Smooth muscle cell (in vitro differentiated cells): ENCODE results near the gene USP16. TPM values are rescaled to one million over a fixed set of nuclear protein-coding genes. Genes with fewer than 3 reads are reported as not detected.
A peak's percentile ranks its signal among the peaks of the same experiment; 100 is the strongest.
"Not testable (repeated sequence)": the region's sequence is repeated elsewhere in the genome, so short reads cannot be mapped to it uniquely, and the experiment has no call there.

ENCODE experiments used
- DNase-seq: peaks from one replicate; lab custom pipeline; 2025; ENCODE audit not compliant: unreplicated experiment; lab: John Stamatoyannopoulos, UW
- H2AFZ ChIP-seq: fragments of 200-600 bp; sonication (generic); 2 replicates; pipeline ENCODE4 v1.6.0; 2016; ENCODE audit warnings: antibody characterized with exemption, low read depth, mild to moderate bottlenecking
- H3F3A ChIP-seq: fragments of 200-600 bp; sonication (generic); 2 replicates; pipeline ENCODE4 v1.6.0; 2017; ENCODE audit warnings: antibody characterized with exemption, low read depth
- H3K27ac ChIP-seq: fragments of 200-600 bp; sonication (generic); 2 replicates; pipeline ENCODE4 v1.5.1; 2016; ENCODE audit warnings: low read depth, mild to moderate bottlenecking
- H3K27me3 ChIP-seq: fragments of 200-600 bp; sonication (generic); 2 replicates; pipeline ENCODE4 v1.6.1; 2016; ENCODE audit warnings: low read depth, mild to moderate bottlenecking
- H3K36me3 ChIP-seq: fragments of 200-600 bp; sonication (generic); 2 replicates; pipeline ENCODE4 v1.5.1; 2016; ENCODE audit warnings: low read depth
- H3K4me1 ChIP-seq: fragments of 200-600 bp; sonication (generic); 2 replicates; pipeline ENCODE4 v1.5.1; 2016; ENCODE audit warnings: low read depth
- H3K4me2 ChIP-seq: fragments of 200-600 bp; sonication (generic); 2 replicates; pipeline ENCODE4 v1.6.0; 2016; ENCODE audit warnings: mild to moderate bottlenecking
- H3K4me3 ChIP-seq: fragments of 200-600 bp; sonication (generic); 2 replicates; pipeline ENCODE4 v1.5.1; 2016; ENCODE audit warnings: mild to moderate bottlenecking
- H3K79me2 ChIP-seq: fragments of 200-600 bp; sonication (generic); 2 replicates; pipeline ENCODE4 v1.6.0; 2016; ENCODE audit warnings: low read depth, mild to moderate bottlenecking
- H3K9ac ChIP-seq: fragments of 200-600 bp; sonication (generic); 2 replicates; pipeline ENCODE4 v1.6.0; 2016; ENCODE audit warnings: low read depth
- H3K9me3 ChIP-seq: fragments of 200-600 bp; sonication (generic); replicated peaks from 2 replicates; pipeline ENCODE4 v1.5.1; 2016; ENCODE audit warnings: low read depth
- H4K20me1 ChIP-seq: fragments of 200-600 bp; sonication (generic); 2 replicates; pipeline ENCODE4 v1.6.0; 2016; ENCODE audit warnings: low read depth
- WGBS: methylation state at CpG from one replicate; pipeline ENCODE4 v1.1.7; 2016; ENCODE audit warnings: low lambda C conversion rate; 5-methylcytosine and 5-hydroxymethylcytosine counted together
- polyA plus RNA-seq: library from polyadenylated mRNA; unstranded; fragments of >200 nt; fragmentation: Nextera tagmentation; extraction: Ambion mirVana; gene quantifications from 2 replicates; pipeline ENCODE4 v1.2.1, GENCODE V29; 2016
- total RNA-seq: library from RNA; depleted of rRNA; stranded (reverse); fragments of >200 nt; gene quantifications from 2 replicates; pipeline ENCODE4 v1.2.3, GENCODE V29; 2014
- TF ChIP-seq, protein P1 (sequence below): fragments of 200-600 bp; sonication (generic); IDR thresholded peaks from 2 replicates; pipeline ENCODE4 v1.5.1; 2017; ENCODE audit warnings: borderline replicate concordance, mild to moderate bottlenecking, antibody characterized with exemption; ENCODE audit not compliant: insufficient read depth, poor library complexity, severe bottlenecking

Gene USP16
- total and polyA plus RNA-seq, 2 experiments from 2014 or later, result 25.9 to 37.0 TPM

- Histone ChIP-seq H3F3A (no peaks in the 10 kb centered on the region), H3K79me2 (peaks cover 16% of the 10 kb centered on the region), H3K9me3 (no peaks in the 10 kb centered on the region), H3K27ac (no peak overlapping the region), H3K4me1 (no peaks in the 10 kb centered on the region), H3K9ac (no peak overlapping the region), H3K4me2 (no peak overlapping the region), H3K4me3 (no peak overlapping the region), H3K27me3 (no peaks in the 10 kb centered on the region), H4K20me1 (peaks cover 4% of the 10 kb centered on the region), H3K36me3 (peaks cover 16% of the 10 kb centered on the region), H2AFZ (no peak overlapping the region)
- DNase-seq, result no peak
- TF ChIP-seq, protein P1, sequence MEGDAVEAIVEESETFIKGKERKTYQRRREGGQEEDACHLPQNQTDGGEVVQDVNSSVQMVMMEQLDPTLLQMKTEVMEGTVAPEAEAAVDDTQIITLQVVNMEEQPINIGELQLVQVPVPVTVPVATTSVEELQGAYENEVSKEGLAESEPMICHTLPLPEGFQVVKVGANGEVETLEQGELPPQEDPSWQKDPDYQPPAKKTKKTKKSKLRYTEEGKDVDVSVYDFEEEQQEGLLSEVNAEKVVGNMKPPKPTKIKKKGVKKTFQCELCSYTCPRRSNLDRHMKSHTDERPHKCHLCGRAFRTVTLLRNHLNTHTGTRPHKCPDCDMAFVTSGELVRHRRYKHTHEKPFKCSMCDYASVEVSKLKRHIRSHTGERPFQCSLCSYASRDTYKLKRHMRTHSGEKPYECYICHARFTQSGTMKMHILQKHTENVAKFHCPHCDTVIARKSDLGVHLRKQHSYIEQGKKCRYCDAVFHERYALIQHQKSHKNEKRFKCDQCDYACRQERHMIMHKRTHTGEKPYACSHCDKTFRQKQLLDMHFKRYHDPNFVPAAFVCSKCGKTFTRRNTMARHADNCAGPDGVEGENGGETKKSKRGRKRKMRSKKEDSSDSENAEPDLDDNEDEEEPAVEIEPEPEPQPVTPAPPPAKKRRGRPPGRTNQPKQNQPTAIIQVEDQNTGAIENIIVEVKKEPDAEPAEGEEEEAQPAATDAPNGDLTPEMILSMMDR, result no peak
- 95% methylated on average over 1 of the region's 1 CpG for WGBS
Measured at GRCh38 chr21:28982637-28983036, 41.8 kb upstream of the USP16 start.

GRCh38 chr21:28986677-28987076 is 37.8 kb upstream of the USP16 start:
- no peak overlapping the region for H3K27ac ChIP-seq
- peaks cover 6% of the 10 kb centered on the region for H4K20me1 ChIP-seq
- peaks cover 54% of the 10 kb centered on the region for H3K79me2 ChIP-seq
- TF ChIP-seq, protein P1, result no peak
- H3F3A ChIP-seq, result no peaks in the 10 kb centered on the region
- peaks cover 16% of the 10 kb centered on the region for H3K36me3 ChIP-seq
- peaks cover 5% of the 10 kb centered on the region for H3K4me1 ChIP-seq
- H3K9ac ChIP-seq, result no peak overlapping the region
- WGBS, result 94% methylated on average over 4 of the region's 4 CpGs
- H3K4me2 ChIP-seq, result no peak overlapping the region
- H3K27me3 ChIP-seq, result no peaks in the 10 kb centered on the region
- no peak overlapping the region for H2AFZ ChIP-seq
- H3K9me3 ChIP-seq, result no peaks in the 10 kb centered on the region
- H3K4me3 ChIP-seq, result no peak overlapping the region
- no peak for DNase-seq

DNA sequence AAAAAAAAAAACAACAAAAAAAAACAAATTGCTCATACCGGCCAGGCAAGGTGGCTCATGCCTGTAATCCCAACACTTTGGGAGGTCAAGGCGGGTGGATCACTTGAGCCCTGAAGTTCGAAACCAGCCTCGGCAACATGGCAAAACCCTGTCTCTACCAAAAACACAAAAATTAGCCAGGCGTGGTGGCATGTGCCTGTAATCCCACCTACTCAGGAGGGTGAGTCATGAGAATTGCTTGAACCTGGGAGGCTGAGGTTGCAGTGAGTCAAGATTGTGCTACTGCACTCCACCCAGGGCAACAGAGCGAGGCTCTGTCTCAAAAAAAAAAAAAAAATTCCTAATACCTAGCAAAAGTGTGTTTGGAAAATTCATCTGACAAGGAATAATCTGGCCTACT is 36.3 kb upstream of the USP16 start:
- not testable (repeated sequence) for H2AFZ ChIP-seq, H3K4me3 ChIP-seq, H3F3A ChIP-seq, H3K9me3 ChIP-seq, DNase-seq, H4K20me1 ChIP-seq, H3K9ac ChIP-seq, H3K4me1 ChIP-seq, H3K4me2 ChIP-seq, H3K27me3 ChIP-seq
- peak overlapping the region; percentile 13 for H3K27ac ChIP-seq
- WGBS, result 76% methylated on average over 6 of the region's 6 CpGs
- H3K79me2 ChIP-seq, result peaks cover 61% of the 10 kb centered on the region
- peaks cover 16% of the 10 kb centered on the region for H3K36me3 ChIP-seq

DNA sequence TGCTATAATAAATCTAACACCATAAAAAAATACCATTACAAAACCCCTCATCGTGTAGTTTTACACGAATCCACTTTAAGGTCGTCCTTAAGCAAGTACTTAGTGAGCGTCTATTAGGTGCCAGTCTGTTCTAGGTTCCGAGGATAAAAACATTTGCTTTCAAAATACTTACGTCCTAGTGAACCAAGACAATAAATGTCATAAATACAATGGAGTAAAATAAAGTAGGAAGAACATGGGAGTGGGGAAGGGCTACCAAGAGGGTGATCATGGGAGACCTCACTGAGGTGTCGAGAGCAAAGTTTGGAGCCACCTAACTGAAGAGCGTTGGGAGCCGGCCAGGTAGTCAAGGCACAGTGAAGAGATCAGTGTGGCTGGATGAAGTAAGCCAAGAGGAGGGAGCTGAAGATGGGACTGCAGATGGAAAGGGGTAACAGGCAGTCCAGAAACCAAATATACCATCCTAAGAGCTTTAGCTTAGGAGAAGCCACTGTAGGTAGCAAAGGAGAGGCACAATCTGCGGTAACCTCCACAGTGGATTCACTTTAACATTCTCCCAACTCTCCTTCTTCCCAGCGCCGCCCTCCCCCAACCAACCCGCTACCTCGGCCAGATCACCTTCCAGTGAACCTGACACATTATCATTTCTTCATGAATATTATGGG is 32.5 kb upstream of the USP16 start:
- H3K9ac ChIP-seq, result peak overlapping the region; percentile 87

More for the DNA sequence above, 32.5 kb upstream of the USP16 start:
- H2AFZ ChIP-seq, result peak overlapping the region; percentile 63
- H3K4me1 ChIP-seq, result peaks cover 8% of the 10 kb centered on the region
- peaks cover 6% of the 10 kb centered on the region for H4K20me1 ChIP-seq
- peak overlapping the region; percentile 93 for H3K27ac ChIP-seq
- no peaks in the 10 kb centered on the region for H3K9me3 ChIP-seq
- H3F3A ChIP-seq, result peaks cover 8% of the 10 kb centered on the region
- no peak for DNase-seq
- H3K4me3 ChIP-seq, result peak overlapping the region; percentile 76
- H3K27me3 ChIP-seq, result no peaks in the 10 kb centered on the region
- no peaks in the 10 kb centered on the region for H3K36me3 ChIP-seq
- TF ChIP-seq, protein P1, result no peak
- peak overlapping the region; percentile 91 for H3K4me2 ChIP-seq
- H3K79me2 ChIP-seq, result peaks cover 49% of the 10 kb centered on the region
- WGBS, result 25% methylated on average over 14 of the region's 14 CpGs
